ENCODE results near the gene IFNA10.
"Not testable (repeated sequence)": the region's sequence is repeated elsewhere in the genome, so short reads cannot be mapped to it uniquely, and the experiment has no call there.

Gene IFNA10

GRCh38 chr9:21244836-21245235 lies 37.9 kb upstream of the IFNA10 start:
- H3K4me1 ChIP-seq (ENCODE audit: control insufficient read depth, low read depth, low read length): no peaks in the 10 kb centered on the region
- H2BK5ac ChIP-seq (ENCODE audit: low read length): no peak overlapping the region
- no peak for DNase-seq
- no CpG with 5 or more reads among the region's 2 CpGs for WGBS (ENCODE audit: extremely low coverage, insufficient coverage, low lambda C conversion rate)
- no peak overlapping the region for H3K4ac ChIP-seq (ENCODE audit: low read depth, low read length)
- no peaks in the 10 kb centered on the region for H3K36me3 ChIP-seq (ENCODE audit: control insufficient read depth, insufficient read depth, low read length)
- H2BK15ac ChIP-seq (replicated peaks; ENCODE audit: low read depth): no peak overlapping the region
- no peak overlapping the region for H3K56ac ChIP-seq (ENCODE audit: low read length)
- H3K23ac ChIP-seq (ENCODE audit: low read length): no peak overlapping the region
- no peaks in the 10 kb centered on the region for H3K79me1 ChIP-seq (ENCODE audit: low read length)
- no peak overlapping the region for H2BK120ac ChIP-seq (ENCODE audit: low read depth, low read length)
- no peak overlapping the region for H2AK5ac ChIP-seq (ENCODE audit: low read length)
- no peaks in the 10 kb centered on the region for H3K27me3 ChIP-seq (ENCODE audit: insufficient read depth, low read length, poor library complexity)
- no peak overlapping the region for H3K4me3 ChIP-seq (ENCODE audit: low read length)
- no peak overlapping the region for H3K4me2 ChIP-seq (ENCODE audit: low read length)
- no peak overlapping the region for H3K9ac ChIP-seq (ENCODE audit: low read length)
- H3K27ac ChIP-seq (ENCODE audit: low read depth, low read length): no peak overlapping the region
- H4K8ac ChIP-seq (ENCODE audit: low read depth, low read length): no peak overlapping the region
- no peak overlapping the region for H3K18ac ChIP-seq (ENCODE audit: low read length)
- H3K79me2 ChIP-seq (ENCODE audit: control insufficient read depth, insufficient read depth, low read length): no peaks in the 10 kb centered on the region
- no peak overlapping the region for H4K5ac ChIP-seq (ENCODE audit: low read length)

- Histone ChIP-seq H3K79me2 (ENCODE audit: control insufficient read depth, insufficient read depth, low read length) (no peaks in the 10 kb centered on the region), H3K4me2 (ENCODE audit: low read length) (no peak within 1 kb of the TSS), H2BK15ac (replicated peaks; ENCODE audit: low read depth) (no peak within 1 kb of the TSS), H2BK120ac (ENCODE audit: low read depth, low read length) (no peak within 1 kb of the TSS), H3K27me3 (ENCODE audit: insufficient read depth, low read length, poor library complexity) (no peaks in the 10 kb centered on the region), H3K18ac (ENCODE audit: low read length) (no peak within 1 kb of the TSS), H3K4me3 (ENCODE audit: low read length) (no peak within 1 kb of the TSS), H3K4me1 (ENCODE audit: control insufficient read depth, low read depth, low read length) (no peaks in the 10 kb centered on the region), H4K8ac (ENCODE audit: low read depth, low read length) (no peak within 1 kb of the TSS), H3K4ac (ENCODE audit: low read depth, low read length) (no peak within 1 kb of the TSS), H3K56ac (ENCODE audit: low read length) (no peak within 1 kb of the TSS), H2AK5ac (ENCODE audit: low read length) (no peak within 1 kb of the TSS), H3K27ac (ENCODE audit: low read depth, low read length) (no peak within 1 kb of the TSS), H2BK5ac (ENCODE audit: low read length) (no peak within 1 kb of the TSS), H3K79me1 (ENCODE audit: low read length) (no peaks in the 10 kb centered on the region), H3K36me3 (ENCODE audit: control insufficient read depth, insufficient read depth, low read length) (no peaks in the 10 kb centered on the region), H3K23ac (ENCODE audit: low read length) (no peak within 1 kb of the TSS), H4K5ac (ENCODE audit: low read length) (no peak within 1 kb of the TSS), H3K9ac (ENCODE audit: low read length) (no peak within 1 kb of the TSS)
- WGBS (ENCODE audit: extremely low coverage, insufficient coverage, low lambda C conversion rate): no CpG with 5 or more reads among the region's 2 CpGs
- no peak for DNase-seq
Measured at GRCh38 chr9:21239911-21240310, 33.0 kb upstream of the IFNA10 start, which contains the start of gene IFNA14. IFNA14 (minus strand) TSS chr9:21240005; CDS start chr9:21239935, 70 bp downstream.

- not testable (repeated sequence) for H3K27ac ChIP-seq (ENCODE audit: low read depth, low read length); H3K79me1 ChIP-seq (ENCODE audit: low read length); H3K4me3 ChIP-seq (ENCODE audit: low read length); H2BK120ac ChIP-seq (ENCODE audit: low read depth, low read length); H3K79me2 ChIP-seq (ENCODE audit: control insufficient read depth, insufficient read depth, low read length); H3K27me3 ChIP-seq (ENCODE audit: insufficient read depth, low read length, poor library complexity); H4K8ac ChIP-seq (ENCODE audit: low read depth, low read length); H3K18ac ChIP-seq (ENCODE audit: low read length); H4K5ac ChIP-seq (ENCODE audit: low read length); H3K56ac ChIP-seq (ENCODE audit: low read length); H2AK5ac ChIP-seq (ENCODE audit: low read length); H2BK15ac ChIP-seq (replicated peaks; ENCODE audit: low read depth); H3K9ac ChIP-seq (ENCODE audit: low read length); H2BK5ac ChIP-seq (ENCODE audit: low read length); H3K4me2 ChIP-seq (ENCODE audit: low read length); DNase-seq; H3K4me1 ChIP-seq (ENCODE audit: control insufficient read depth, low read depth, low read length); H3K36me3 ChIP-seq (ENCODE audit: control insufficient read depth, insufficient read depth, low read length); H3K4ac ChIP-seq (ENCODE audit: low read depth, low read length); H3K23ac ChIP-seq (ENCODE audit: low read length)
- no CpG with 5 or more reads among the region's 1 CpG for WGBS (ENCODE audit: extremely low coverage, insufficient coverage, low lambda C conversion rate)
Measured at GRCh38 chr9:21236360-21236714, 29.4 kb upstream of the IFNA10 start.

DNA sequence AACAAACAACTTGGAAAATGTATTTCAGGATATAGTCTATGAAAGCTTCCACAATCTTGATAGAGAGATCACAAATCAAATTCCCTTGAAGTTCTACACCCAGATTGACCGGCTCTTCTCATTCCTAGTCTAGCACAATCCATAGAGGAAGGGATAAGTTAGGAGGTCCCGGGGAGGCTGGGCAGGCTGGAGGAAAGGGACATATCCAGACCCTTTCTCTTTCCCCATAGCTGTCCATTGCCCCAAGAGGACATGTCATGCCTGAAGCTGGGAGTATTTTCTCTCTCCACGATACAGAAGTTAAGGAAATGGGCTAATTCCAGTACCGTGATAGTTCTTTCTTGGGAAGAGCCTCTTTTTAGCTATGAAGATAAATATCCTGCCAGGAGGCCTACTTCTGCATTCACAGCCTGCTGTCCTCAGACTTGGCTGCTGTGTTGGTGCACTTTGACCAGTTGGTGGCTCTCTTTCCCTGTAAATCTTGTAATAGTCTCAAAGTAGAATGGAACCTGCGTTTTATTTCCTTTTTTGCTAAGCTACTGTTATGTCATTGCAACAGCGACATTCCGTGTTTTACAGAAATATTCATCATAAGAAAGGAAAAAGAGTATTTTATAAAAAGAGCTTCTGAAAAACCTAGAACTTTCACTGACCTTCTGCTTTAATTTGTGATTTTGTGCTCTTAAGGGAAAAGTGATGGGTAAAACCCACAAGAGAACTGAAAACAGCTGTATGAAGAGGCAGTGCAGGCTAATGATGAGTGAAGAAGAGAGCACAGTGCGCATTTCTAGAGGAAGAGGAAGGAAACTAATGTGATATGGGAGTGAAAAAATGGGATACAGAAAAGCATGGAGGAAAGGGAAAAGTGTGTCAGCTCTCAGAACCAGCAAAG lies 28.8 kb upstream of the IFNA10 start:
- DNase-seq: peak; percentile 58
- H3K4me1 ChIP-seq (ENCODE audit: control insufficient read depth, low read depth, low read length); H3K36me3 ChIP-seq (ENCODE audit: control insufficient read depth, insufficient read depth, low read length); H2BK5ac ChIP-seq (ENCODE audit: low read length); H3K56ac ChIP-seq (ENCODE audit: low read length); H3K4ac ChIP-seq (ENCODE audit: low read depth, low read length); H3K27me3 ChIP-seq (ENCODE audit: insufficient read depth, low read length, poor library complexity); H4K5ac ChIP-seq (ENCODE audit: low read length); H3K4me3 ChIP-seq (ENCODE audit: low read length); H3K18ac ChIP-seq (ENCODE audit: low read length); H3K9ac ChIP-seq (ENCODE audit: low read length); H3K79me1 ChIP-seq (ENCODE audit: low read length); H3K4me2 ChIP-seq (ENCODE audit: low read length); H2AK5ac ChIP-seq (ENCODE audit: low read length); H2BK120ac ChIP-seq (ENCODE audit: low read depth, low read length); H3K27ac ChIP-seq (ENCODE audit: low read depth, low read length); H3K79me2 ChIP-seq (ENCODE audit: control insufficient read depth, insufficient read depth, low read length); H3K23ac ChIP-seq (ENCODE audit: low read length); H4K8ac ChIP-seq (ENCODE audit: low read depth, low read length); H2BK15ac ChIP-seq (replicated peaks; ENCODE audit: low read depth): not testable (repeated sequence)
- no CpG with 5 or more reads among the region's 8 CpGs for WGBS (ENCODE audit: extremely low coverage, insufficient coverage, low lambda C conversion rate)

- H3K4me1 ChIP-seq (ENCODE audit: control insufficient read depth, low read depth, low read length): no peaks in the 10 kb centered on the region
- no peak overlapping the region for H3K27ac ChIP-seq (ENCODE audit: low read depth, low read length)
- no CpG with 5 or more reads among the region's 4 CpGs for WGBS (ENCODE audit: extremely low coverage, insufficient coverage, low lambda C conversion rate)
- H4K8ac ChIP-seq (ENCODE audit: low read depth, low read length): no peak overlapping the region
- no peak overlapping the region for H2BK120ac ChIP-seq (ENCODE audit: low read depth, low read length)
- no peak overlapping the region for H3K56ac ChIP-seq (ENCODE audit: low read length)
- no peak overlapping the region for H3K4me2 ChIP-seq (ENCODE audit: low read length)
- no peak for DNase-seq
- no peak overlapping the region for H3K23ac ChIP-seq (ENCODE audit: low read length)
- no peak overlapping the region for H3K9ac ChIP-seq (ENCODE audit: low read length)
- H3K27me3 ChIP-seq (ENCODE audit: insufficient read depth, low read length, poor library complexity): no peaks in the 10 kb centered on the region
- H3K4me3 ChIP-seq (ENCODE audit: low read length): no peak overlapping the region
- no peaks in the 10 kb centered on the region for H3K79me2 ChIP-seq (ENCODE audit: control insufficient read depth, insufficient read depth, low read length)
- no peaks in the 10 kb centered on the region for H3K79me1 ChIP-seq (ENCODE audit: low read length)
- H3K36me3 ChIP-seq (ENCODE audit: control insufficient read depth, insufficient read depth, low read length): no peaks in the 10 kb centered on the region
- no peak overlapping the region for H3K18ac ChIP-seq (ENCODE audit: low read length)
- H2AK5ac ChIP-seq (ENCODE audit: low read length): no peak overlapping the region
- H2BK5ac ChIP-seq (ENCODE audit: low read length): no peak overlapping the region
- no peak overlapping the region for H4K5ac ChIP-seq (ENCODE audit: low read length)
- H3K4ac ChIP-seq (ENCODE audit: low read depth, low read length): no peak overlapping the region
- H2BK15ac ChIP-seq (replicated peaks; ENCODE audit: low read depth): no peak overlapping the region
Measured at GRCh38 chr9:21234153-21234687, 27.3 kb upstream of the IFNA10 start.

Data from mesendoderm (in vitro differentiated cells).